Coronary artery (tissue), 2 donors: ENCODE measurements around the gene RPUSD4.

Experiments
- DNase-seq: peaks from one replicate; pipeline ENCODE4 v3.0.0-alpha.2; 2017; ENCODE audit warnings: low spot score
- H3K27ac ChIP-seq, 2 donors: fragments of 200-600 bp; sonication (generic); one replicate each; pipeline ENCODE4 v1.5.1; 2016 to 2019
- H3K4me3 ChIP-seq: fragments of 200-600 bp; sonication (generic); 2 replicates; pipeline ENCODE4 v1.5.1; 2016; ENCODE audit warnings: mild to moderate bottlenecking, moderate library complexity
- CTCF ChIP-seq: fragments of 200-600 bp; sonication (generic); IDR thresholded peaks from one replicate; pipeline ENCODE4 v1.5.1; 2019; ENCODE audit warnings: antibody characterized with exemption

Gene RPUSD4

DNA sequence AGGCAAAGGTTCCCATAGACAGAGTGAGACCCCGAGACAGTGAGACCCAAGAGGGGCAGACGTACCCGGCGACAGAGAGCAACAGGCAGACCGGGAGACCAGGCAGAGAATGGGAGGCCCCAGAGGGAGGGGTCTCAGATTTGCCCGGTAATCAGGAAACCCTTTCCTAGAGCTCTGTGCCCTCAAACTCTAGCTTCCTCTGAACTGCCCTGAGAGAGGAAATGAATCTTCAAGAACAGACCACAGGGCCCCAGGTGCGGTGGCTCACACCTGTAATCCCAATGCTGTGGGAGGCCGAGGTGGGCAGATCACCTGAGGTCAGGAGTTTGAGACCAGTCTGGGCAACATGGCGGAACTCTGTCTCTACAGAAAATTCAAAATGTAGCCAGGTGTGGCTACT lies 47.7 kb downstream of the RPUSD4 start:
- no peak for DNase-seq
- no peak overlapping the region for H3K27ac ChIP-seq
- no peak overlapping the region for H3K4me3 ChIP-seq
- TF ChIP-seq CTCF, result no peak

- no peak overlapping the region for H3K4me3 ChIP-seq
- no peak for DNase-seq
- H3K27ac ChIP-seq, result no peak overlapping the region
- no peak for TF ChIP-seq CTCF
Measured at GRCh38 chr11:126163074-126163700, 48.3 kb downstream of the RPUSD4 start.

DNA sequence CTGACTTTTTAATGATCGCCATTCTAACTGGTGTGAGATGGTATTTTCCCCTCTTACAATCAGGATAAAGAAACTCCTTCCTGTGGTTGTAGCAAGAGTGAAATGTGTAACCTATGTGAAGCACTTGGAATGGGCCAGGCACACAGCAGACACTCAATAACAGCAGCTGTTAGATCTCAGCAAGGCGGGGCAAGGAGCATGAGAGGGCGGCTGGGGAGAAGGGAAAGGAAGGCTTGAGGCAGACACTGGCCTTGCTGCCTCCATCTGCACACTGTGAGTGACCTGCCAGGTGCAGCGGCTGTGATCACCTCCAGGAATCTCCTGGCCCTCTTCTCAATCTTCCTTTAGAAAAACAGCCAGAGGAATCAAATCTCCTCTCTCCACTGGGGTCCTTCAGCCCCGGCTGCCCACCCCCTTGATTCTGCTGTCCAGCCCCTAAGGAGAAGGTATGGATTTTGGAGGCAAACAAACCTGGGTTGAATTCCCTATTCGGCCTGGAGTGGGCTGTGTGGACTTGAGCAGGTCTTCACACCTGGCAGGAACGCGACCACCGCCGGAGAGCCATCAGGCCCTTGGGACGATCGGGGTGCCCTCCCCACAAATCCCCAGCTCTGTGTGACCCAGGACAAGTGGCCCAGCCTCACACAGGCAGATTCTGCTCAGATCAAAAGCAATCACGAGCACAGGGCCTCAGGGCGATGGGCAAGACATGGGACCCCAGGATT lies 49.0 kb downstream of the RPUSD4 start:
- DNase-seq, result no peak
- no peak for TF ChIP-seq CTCF
- H3K4me3 ChIP-seq, result no peak overlapping the region
- no peak overlapping the region for H3K27ac ChIP-seq

DNA sequence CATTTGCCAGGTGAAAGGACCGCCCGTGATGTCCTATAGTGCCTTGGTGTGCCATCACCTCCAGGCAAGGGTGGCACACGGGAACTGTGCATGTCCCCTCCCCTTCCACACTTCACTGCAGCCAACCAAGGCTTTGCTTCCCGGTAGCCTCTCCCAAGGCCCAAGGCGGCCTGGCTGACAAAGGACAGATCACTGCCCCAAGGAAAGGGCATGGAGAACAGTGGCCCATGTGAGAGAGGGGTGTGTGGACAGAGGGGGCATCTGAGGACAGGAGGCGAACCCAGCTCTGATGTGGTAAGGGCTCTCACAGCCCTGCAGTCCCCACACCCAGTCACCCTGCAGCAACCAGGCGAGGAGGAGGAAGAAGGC lies 50.4 kb downstream of the RPUSD4 start:
- Histone ChIP-seq H3K4me3 (no peak overlapping the region), H3K27ac (no peak overlapping the region)
- TF ChIP-seq CTCF, result no peak
- no peak for DNase-seq

DNA sequence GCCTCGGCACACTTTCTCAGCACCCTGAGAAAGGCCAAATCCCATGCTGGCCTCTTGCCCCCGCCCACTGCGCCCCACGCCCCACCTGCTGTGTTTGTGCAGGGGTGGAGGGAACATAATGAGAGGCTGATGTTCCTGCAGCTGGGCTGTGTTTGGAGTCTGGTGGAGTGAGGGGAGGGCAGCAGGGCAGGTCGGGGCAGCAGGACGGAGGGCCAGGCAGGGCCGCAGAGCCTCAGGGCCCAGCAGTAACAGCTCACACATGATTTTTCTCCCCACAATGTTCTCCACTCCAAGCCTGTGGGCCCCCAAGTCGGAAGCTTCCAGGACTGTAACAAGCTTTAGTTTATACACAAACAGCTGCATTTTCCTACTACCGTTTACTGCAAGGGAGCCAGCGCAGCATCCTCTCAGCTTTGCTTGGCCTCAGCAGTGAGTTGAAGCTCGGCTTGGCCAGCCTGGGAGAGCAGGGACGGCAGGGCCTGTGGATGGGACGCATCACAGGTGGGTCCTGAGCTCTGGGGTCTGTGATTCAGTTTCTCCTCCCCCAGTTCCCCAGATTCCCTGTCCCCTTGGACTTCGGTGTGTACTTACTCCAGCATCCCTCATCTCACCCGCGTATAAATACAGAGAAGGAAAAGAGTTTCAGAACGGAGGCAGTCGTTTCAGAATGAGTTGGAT lies 51.0 kb downstream of the RPUSD4 start:
- H3K27ac ChIP-seq, result no peak overlapping the region
- no peak overlapping the region for H3K4me3 ChIP-seq
- no peak for DNase-seq
- TF ChIP-seq CTCF, result no peak

DNA sequence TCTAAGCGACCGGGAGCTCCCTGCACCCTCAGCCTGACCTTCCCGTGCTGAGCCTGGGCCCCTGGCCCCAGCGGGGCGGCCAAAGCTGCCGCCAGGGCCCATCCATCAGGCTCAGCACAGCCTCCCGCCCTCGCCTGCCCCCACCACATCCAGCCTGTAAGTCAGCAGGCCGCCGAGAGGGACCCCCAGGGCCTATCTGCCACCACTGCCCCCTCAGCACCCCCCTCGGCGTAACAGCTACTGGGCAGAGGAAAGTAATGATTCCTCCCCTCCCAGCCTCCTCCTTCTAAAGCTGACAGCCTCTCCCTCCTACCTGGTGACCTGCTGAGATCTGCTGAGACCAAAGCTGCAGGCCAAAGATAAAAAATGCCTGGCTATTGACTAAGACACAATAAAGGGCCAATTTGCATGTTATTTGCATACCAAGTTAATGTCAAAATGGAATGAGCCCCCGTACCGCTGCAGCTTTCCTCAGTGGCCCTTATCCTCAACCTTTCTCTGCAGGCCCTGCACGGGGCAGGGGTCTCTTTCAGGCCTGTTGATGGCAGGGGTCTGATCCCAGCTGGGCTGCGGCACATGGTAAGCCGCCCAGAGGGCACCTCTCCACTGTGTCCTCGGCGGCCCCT lies 51.6 kb downstream of the RPUSD4 start:
- Histone ChIP-seq H3K27ac (no peak overlapping the region), H3K4me3 (no peak overlapping the region)
- no peak for DNase-seq
- no peak for TF ChIP-seq CTCF
